A673 (cell line): ENCODE results near the gene CACNA2D1. TPM values are rescaled to one million over a fixed set of nuclear protein-coding genes. Genes with fewer than 3 reads are reported as not detected.

Experiments
- BruUV-seq: library from RNA; stranded (reverse); fragments of 400-500 nt; replicated peaks from 2 replicates; lab custom pipeline; 2021; lab: Mats Ljungman, UMichigan
- CTCF ChIA-PET: fragments of 300-600 bp; sonication (Branson Sonifier 250); formaldehyde crosslinking; loops from one replicate; lab custom pipeline; 2022; ENCODE audit warnings: antibody characterized with exemption; lab: Charles Lee
- POLR2A ChIA-PET: fragments of 300-600 bp; sonication (Branson Sonifier 250); formaldehyde crosslinking; loops from one replicate; lab custom pipeline; 2022; ENCODE audit warnings: antibody characterized with exemption; ENCODE audit not compliant: low non-redundant PET; lab: Charles Lee
- DNase-seq: peaks from one replicate; pipeline ENCODE4 v3.0.0-alpha.2; 2015; ENCODE audit warnings: low spot score
- H3K27ac ChIP-seq: fragments of 200-600 bp; sonication (generic); 2 replicates; pipeline ENCODE4 v1.5.1; 2016; ENCODE audit warnings: mixed run types, low read depth, mild to moderate bottlenecking, mixed read lengths, antibody characterized with exemption, low read length; ENCODE audit not compliant: poor library complexity, severe bottlenecking
- H3K27me3 ChIP-seq: fragments of 200-600 bp; sonication (generic); replicated peaks from 2 replicates; pipeline ENCODE4 v1.6.1; 2017; ENCODE audit warnings: mixed run types, low read depth, mild to moderate bottlenecking, mixed read lengths, antibody characterized with exemption, low read length; ENCODE audit not compliant: insufficient read depth, poor library complexity
- H3K36me3 ChIP-seq: fragments of 200-600 bp; sonication (generic); 2 replicates; pipeline ENCODE4 v1.6.1; 2016; ENCODE audit warnings: mixed run types, mild to moderate bottlenecking, mixed read lengths, antibody characterized with exemption, low read length; ENCODE audit not compliant: insufficient read depth, poor library complexity, severe bottlenecking
- H3K4me1 ChIP-seq: fragments of 200-600 bp; sonication (generic); 2 replicates; pipeline ENCODE4 v1.6.1; 2017; ENCODE audit warnings: mixed run types, mild to moderate bottlenecking, mixed read lengths, antibody characterized with exemption, low read length; ENCODE audit not compliant: insufficient read depth, poor library complexity, severe bottlenecking
- H3K4me3 ChIP-seq: fragments of 200-600 bp; sonication (generic); 2 replicates; pipeline ENCODE4 v1.5.1; 2016; ENCODE audit warnings: low read depth, mixed run types, mild to moderate bottlenecking, mixed read lengths, low read length; ENCODE audit not compliant: poor library complexity, severe bottlenecking
- H3K9me3 ChIP-seq: fragments of 200-600 bp; sonication (generic); 2 replicates; pipeline ENCODE4 v1.6.1; 2016; ENCODE audit warnings: mixed run types, low read depth, mild to moderate bottlenecking, mixed read lengths, antibody characterized with exemption, low read length; ENCODE audit not compliant: poor library complexity, severe bottlenecking
- CTCF ChIP-seq: fragments of 300-800, 200-600 bp; sonication (generic); conservative IDR thresholded peaks from 2 replicates; pipeline ENCODE4 v1.5.1; 2017; ENCODE audit warnings: low read depth, mild to moderate bottlenecking, antibody characterized with exemption, low read length, moderate library complexity, mixed read lengths
- EZH2 ChIP-seq: fragments of 200-600 bp; sonication (generic); IDR thresholded peaks from 2 replicates; pipeline ENCODE4 v1.6.1; 2017; ENCODE audit warnings: borderline replicate concordance, low read depth, mild to moderate bottlenecking, mixed read lengths, antibody characterized with exemption, low read length; ENCODE audit not compliant: poor library complexity, severe bottlenecking
- intact Hi-C: fragments of 100-400 bp; cut with micrococcal nuclease; formaldehyde crosslinking; loops from one replicate; pipeline ENCODE4 v1.10.0; 2022; ENCODE audit not compliant: unreplicated experiment
- total RNA-seq: library from RNA; stranded (reverse); gene quantifications from 2 replicates; pipeline ENCODE4 v1.2.3, GENCODE V29; 2021

Gene CACNA2D1
- total RNA-seq, 1 experiment from 2014 or later, result 49.1 TPM

GRCh38 chr7:82105463-82105862, 338.1 kb downstream of the CACNA2D1 start:
- ChIA-PET CTCF (no interaction called here), POLR2A (no interaction called here)
- Histone ChIP-seq H3K4me1 (peaks cover 31% of the 10 kb centered on the region), H3K9me3 (no peaks in the 10 kb centered on the region), H3K36me3 (no peaks in the 10 kb centered on the region), H3K27ac (no peak overlapping the region), H3K4me3 (no peak overlapping the region), H3K27me3 (no peaks in the 10 kb centered on the region)
- BruUV-seq, result no TSS peak
- intact Hi-C loops, result no loop called here
- DNase-seq, result peak; percentile 68
- TF ChIP-seq CTCF (no peak), EZH2 (no peak)

DNA sequence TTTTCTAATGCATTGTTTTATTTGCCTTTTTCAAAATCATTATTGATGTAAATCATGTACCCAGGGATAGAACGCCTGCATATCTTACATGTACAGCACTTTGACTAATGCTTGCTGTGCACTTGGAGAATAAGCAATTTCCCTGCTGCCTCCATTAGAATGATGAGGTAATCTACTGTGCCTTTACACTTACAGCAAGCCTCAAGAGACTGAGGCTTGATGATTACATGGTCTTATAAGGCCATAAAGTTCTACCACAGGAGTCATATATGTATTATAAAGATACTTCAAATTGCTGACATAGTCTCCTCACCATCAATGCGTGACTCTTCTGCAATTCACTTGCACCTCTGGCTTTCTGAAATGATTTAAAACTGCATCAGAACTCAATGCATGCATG, 345.2 kb downstream of the CACNA2D1 start:
- no peak for TF ChIP-seq EZH2
- no peak for TF ChIP-seq CTCF
- Histone ChIP-seq H3K4me1 (no peaks in the 10 kb centered on the region), H3K9me3 (no peaks in the 10 kb centered on the region), H3K27me3 (no peaks in the 10 kb centered on the region), H3K4me3 (no peak overlapping the region), H3K27ac (no peak overlapping the region), H3K36me3 (no peaks in the 10 kb centered on the region)
- ChIA-PET POLR2A (no interaction called here), CTCF (no interaction called here)
- no peak for DNase-seq
- intact Hi-C loops, result no loop called here
- no TSS peak for BruUV-seq

DNA sequence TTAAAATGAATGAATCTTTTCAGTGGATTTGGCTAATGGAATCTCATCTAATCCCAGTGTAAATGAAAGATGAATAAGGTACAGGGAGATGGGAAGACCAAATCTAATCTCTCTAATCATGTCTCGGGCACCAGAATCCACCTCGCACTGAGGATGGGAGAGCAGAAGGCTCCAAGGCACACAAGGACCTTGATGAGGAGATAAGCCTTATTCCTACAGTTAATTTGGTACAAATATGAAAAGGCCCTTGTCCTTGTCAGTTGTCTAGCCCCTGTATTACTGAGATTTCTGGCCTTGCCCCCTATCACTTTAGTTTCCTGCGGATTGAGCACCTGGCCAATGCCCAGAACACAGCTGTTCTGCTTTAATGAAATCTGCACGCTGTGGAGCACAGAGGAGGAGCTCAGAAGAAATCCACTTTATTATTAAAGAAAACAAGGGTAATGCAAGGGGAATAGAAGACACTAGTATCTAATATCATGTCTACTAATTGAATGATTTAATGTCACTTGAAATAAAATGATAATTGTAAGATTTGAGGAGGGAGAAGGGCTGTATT, 352.4 kb downstream of the CACNA2D1 start:
- peaks cover 39% of the 10 kb centered on the region for H3K4me1 ChIP-seq
- ChIA-PET POLR2A (no interaction called here), CTCF (no interaction called here)
- TF ChIP-seq EZH2, result no peak
- no peak for TF ChIP-seq CTCF
- no peaks in the 10 kb centered on the region for H3K9me3 ChIP-seq
- no TSS peak for BruUV-seq
- H3K4me3 ChIP-seq, result no peak overlapping the region
- DNase-seq, result peak; percentile 37
- no peaks in the 10 kb centered on the region for H3K27me3 ChIP-seq
- no peak overlapping the region for H3K27ac ChIP-seq
- intact Hi-C loops, result no loop called here
- H3K36me3 ChIP-seq, result no peaks in the 10 kb centered on the region
